ENCODE measurements around the gene GYS2. TPM values are rescaled to one million over a fixed set of nuclear protein-coding genes. Genes with fewer than 3 reads are reported as not detected.
A peak's percentile ranks its signal among the peaks of the same experiment; 100 is the strongest.

The GYS2 gene
- total and polyA plus RNA-seq, 2 experiments from 2014 or later = not detected

DNA sequence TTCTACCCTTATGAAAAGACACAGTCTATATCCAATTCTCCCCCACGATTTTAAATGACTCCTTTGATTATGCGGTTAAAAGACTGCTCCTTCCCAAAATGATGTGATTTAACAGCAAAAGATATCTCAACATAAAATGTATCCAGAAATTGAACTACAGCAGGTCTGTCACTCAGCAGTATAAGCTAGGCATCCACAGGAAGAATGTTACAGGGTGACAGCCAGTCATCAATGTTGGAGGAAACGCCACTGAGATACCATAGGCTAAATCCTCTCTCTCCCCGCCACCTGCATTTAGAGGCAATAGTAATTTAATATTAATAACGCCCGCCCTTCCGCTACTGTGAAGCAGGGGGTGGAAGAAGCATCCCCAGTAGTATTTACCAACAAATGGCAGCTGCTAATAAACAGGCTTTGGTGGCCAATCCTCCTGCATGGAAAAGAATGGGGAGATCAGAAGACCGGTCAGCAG is 103.8 kb downstream of the GYS2 start:
- in situ Hi-C loops (cut with MboI) = no loop called here
- 0 out of 2 replicates have a peak, but pooled peaks cover under 1% of the 10 kb centered on the region for H4K20me1 ChIP-seq (ENCODE audit: insufficient read depth)
- peaks cover 20% of the 10 kb centered on the region for H3F3A ChIP-seq (ENCODE audit: insufficient read depth)
- H3K4me1 ChIP-seq (ENCODE audit: insufficient read depth) = peaks cover 46% of the 10 kb centered on the region
- peaks cover 27% of the 10 kb centered on the region; the same call in 1 of the 2 replicates for H3K36me3 ChIP-seq (ENCODE audit: low read depth)
- no peaks in the 10 kb centered on the region for H3K9me3 ChIP-seq (ENCODE audit: low read depth)
- peak overlapping the region; percentile 100 for H3K9ac ChIP-seq
- H2AFZ ChIP-seq = peak overlapping the region; percentile 83
- 1 to 4% methylated on average over 8 of the region's 8 CpGs for WGBS, 2 experiments (ENCODE audit: low coverage in 1 of 2, low lambda C conversion rate in 2 of 2, missing lambda C conversion rate in 2 of 2)
- no peak for DNase-seq
- peaks cover 94% of the 10 kb centered on the region for H3K79me2 ChIP-seq (ENCODE audit: insufficient read depth)
- no peaks in the 10 kb centered on the region for H3K9me2 ChIP-seq (ENCODE audit: insufficient read depth)
- H3K27me3 ChIP-seq (replicated peaks; ENCODE audit: insufficient read depth) = no peaks in the 10 kb centered on the region
- TF ChIP-seq EZH2 (IDR thresholded peaks at IDR 0.05; ENCODE audit: insufficient read depth, poor library complexity, severe bottlenecking) (no peak), EZH2phosphoT487 (IDR thresholded peaks at IDR 0.05; ENCODE audit: insufficient read depth, low read depth) (no peak)
- H3K27ac ChIP-seq = peak overlapping the region; percentile 99
- H3K4me2 ChIP-seq (ENCODE audit: unreplicated experiment) = peak overlapping the region; percentile 99
- H3K4me3 ChIP-seq = peak overlapping the region; percentile 98

- Histone ChIP-seq H3K27ac (no peak overlapping the region), H3K9me2 (ENCODE audit: insufficient read depth) (no peaks in the 10 kb centered on the region), H4K20me1 (ENCODE audit: insufficient read depth) (no peaks in the 10 kb centered on the region), H2AFZ (no peak overlapping the region), H3K36me3 (ENCODE audit: low read depth) (peaks cover 27% of the 10 kb centered on the region; the same call in 1 of the 2 replicates), H3K9me3 (ENCODE audit: low read depth) (no peaks in the 10 kb centered on the region), H3K4me1 (ENCODE audit: insufficient read depth) (peaks cover 35% of the 10 kb centered on the region), H3K9ac (peak overlapping the region; percentile 100; the same call in 1 of the 2 replicates), H3K79me2 (ENCODE audit: insufficient read depth) (peaks cover 91% of the 10 kb centered on the region), H3K4me2 (ENCODE audit: unreplicated experiment) (peak overlapping the region; percentile 99), H3F3A (ENCODE audit: insufficient read depth) (peaks cover 10% of the 10 kb centered on the region), H3K4me3 (peak overlapping the region; percentile 98), H3K27me3 (replicated peaks; ENCODE audit: insufficient read depth) (no peaks in the 10 kb centered on the region)
- WGBS, 2 experiments (ENCODE audit: low coverage in 1 of 2, low lambda C conversion rate in 2 of 2, missing lambda C conversion rate in 2 of 2) = 24 to 25% methylated on average over 2 of the region's 2 CpGs
- no peak for DNase-seq
- in situ Hi-C loops (cut with MboI) = no loop called here
- no peak for TF ChIP-seq EZH2 (IDR thresholded peaks at IDR 0.05; ENCODE audit: insufficient read depth, poor library complexity, severe bottlenecking)
- TF ChIP-seq EZH2phosphoT487 (IDR thresholded peaks at IDR 0.05; ENCODE audit: insufficient read depth, low read depth) = no peak
Measured at GRCh38 chr12:21499765-21500164, 104.9 kb downstream of the GYS2 start.

Other genes starting within 250 kb of the GYS2 start
- gene IAPP, start 231.9 kb downstream of the GYS2 start, total RNA-seq (2014; rRNA removed; shearing (Covaris generic)) = not detected in 2 replicates
- not detected in 2 replicates for gene IAPP, start 231.9 kb downstream of the GYS2 start, polyA plus RNA-seq (2016; fragmentation: Nextera tagmentation; extraction: Ambion mirVana)
- gene PYROXD1, start 167.2 kb downstream of the GYS2 start, total RNA-seq (2014; rRNA removed; shearing (Covaris generic)) = 13.4 and 15.7 TPM in 2 replicates
- gene PYROXD1, start 167.2 kb downstream of the GYS2 start, polyA plus RNA-seq (2016; fragmentation: Nextera tagmentation; extraction: Ambion mirVana) = 22.5 and 23.2 TPM in 2 replicates
- 102 and 117 TPM in 2 replicates for gene RECQL, start 103.2 kb downstream of the GYS2 start, total RNA-seq (2014; rRNA removed; shearing (Covaris generic))
- gene RECQL, start 103.2 kb downstream of the GYS2 start, polyA plus RNA-seq (2016; fragmentation: Nextera tagmentation; extraction: Ambion mirVana) = 71.7 and 80.3 TPM in 2 replicates
- 73.0 and 73.3 TPM in 2 replicates for gene GOLT1B, start 103.1 kb downstream of the GYS2 start, total RNA-seq (2014; rRNA removed; shearing (Covaris generic))
- 105 and 108 TPM in 2 replicates for gene GOLT1B, start 103.1 kb downstream of the GYS2 start, polyA plus RNA-seq (2016; fragmentation: Nextera tagmentation; extraction: Ambion mirVana)
- 0.63 and 1.2 TPM in 2 replicates for gene SPX, start 78.6 kb downstream of the GYS2 start, total RNA-seq (2014; rRNA removed; shearing (Covaris generic))
- gene SPX, start 78.6 kb downstream of the GYS2 start, polyA plus RNA-seq (2016; fragmentation: Nextera tagmentation; extraction: Ambion mirVana) = 0.24 and 0.37 TPM in 2 replicates
- gene LDHB, start 53.0 kb upstream of the GYS2 start, total RNA-seq (2014; rRNA removed; shearing (Covaris generic)) = 464 and 478 TPM in 2 replicates
- gene LDHB, start 53.0 kb upstream of the GYS2 start, polyA plus RNA-seq (2016; fragmentation: Nextera tagmentation; extraction: Ambion mirVana) = 497 and 508 TPM in 2 replicates
- gene KCNJ8, start 169.9 kb upstream of the GYS2 start, total RNA-seq (2014; rRNA removed; shearing (Covaris generic)) = 17.8 and 19.6 TPM in 2 replicates
- 12.7 and 14.7 TPM in 2 replicates for gene KCNJ8, start 169.9 kb upstream of the GYS2 start, polyA plus RNA-seq (2016; fragmentation: Nextera tagmentation; extraction: Ambion mirVana)

Data from GM23248 (cell line).